Breast epithelium (tissue), 4 donors: ENCODE measurements around the gene HPCAL1. TPM values are rescaled to one million over a fixed set of nuclear protein-coding genes. Genes with fewer than 3 reads are reported as not detected.

ENCODE experiments used
- DNase-seq, 2 donors: peaks; one replicate each; pipeline ENCODE4 v3.0.0-alpha.2; 2019; ENCODE audit warnings: low spot score in 2 of 2
- H3K27ac ChIP-seq, 2 donors: fragments of 200-600 bp; sonication (generic) in 1 of 2; one replicate each; pipeline ENCODE4 v1.5.1; 2016 to 2019; ENCODE audit warnings: mild to moderate bottlenecking in 1 of 2
- H3K27me3 ChIP-seq, 2 donors: fragments of 200-600 bp; sonication (generic) in 1 of 2; one replicate each; pipeline versions ENCODE4 v1.5.1 to v1.6.0; 2017 to 2019; ENCODE audit warnings: control low read depth in 1 of 2, mild to moderate bottlenecking in 1 of 2
- H3K36me3 ChIP-seq: fragments of 200-600 bp; one replicate; pipeline ENCODE4 v1.5.1; 2019
- H3K4me1 ChIP-seq, 2 donors: fragments of 200-600 bp; sonication (generic); one replicate each; pipeline ENCODE4 v1.5.1; 2016 to 2019; ENCODE audit warnings: control low read depth in 1 of 2
- H3K4me3 ChIP-seq, 3 donors: fragments of 200-600 bp; sonication (generic); 1 replicate in 2 of 3; 2 replicates in 1 of 3; pipeline ENCODE4 v1.5.1; 2016 to 2019; ENCODE audit warnings: mild to moderate bottlenecking in 3 of 3, moderate library complexity in 2 of 3
- H3K9me3 ChIP-seq, 2 donors: fragments of 200-600 bp; sonication (generic) in 1 of 2; one replicate each; pipeline ENCODE4 v1.5.1; 2016 to 2019; ENCODE audit warnings: control low read depth in 1 of 2
- CTCF ChIP-seq, 3 donors: fragments of 450-650 bp; IDR thresholded peaks; one replicate each; pipeline ENCODE4 v1.5.1; 2016 to 2017; ENCODE audit warnings: antibody characterized with exemption in 3 of 3, mild to moderate bottlenecking in 3 of 3, moderate library complexity in 3 of 3
- POLR2A ChIP-seq: fragments of 450-650 bp; IDR thresholded peaks from one replicate; pipeline ENCODE4 v1.6.1; 2016; ENCODE audit warnings: antibody characterized with exemption, mild to moderate bottlenecking, moderate library complexity
- POLR2AphosphoS5 ChIP-seq, 3 donors: sonication (generic); formaldehyde crosslinking; IDR thresholded peaks; one replicate each; pipeline ENCODE4 v1.6.1; 2017; ENCODE audit warnings: antibody characterized with exemption in 3 of 3
- intact Hi-C: fragments of 100-400 bp; cut with DNase I; formaldehyde crosslinking; loops from one replicate; pipeline ENCODE4 v1.15.1; 2023; ENCODE audit warnings: low total_unique reads
- total RNA-seq, 3 donors: library from RNA; depleted of rRNA; stranded (reverse); fragments of >200 nt; gene quantifications; one replicate each; pipeline ENCODE4 v1.1.0, GENCODE V29; 2016

HPCAL1 gene
- total RNA-seq, 3 donors from 2014 or later: 38.6 to 41.9 (median 41.6) TPM

- no peak for TF ChIP-seq POLR2A
- no peak for TF ChIP-seq CTCF (IDR thresholded peaks at IDR 0.05)
- TF ChIP-seq POLR2AphosphoS5 (IDR thresholded peaks at IDR 0.05): no peak
- H3K4me3 ChIP-seq: no peak overlapping the region
- intact Hi-C loops: no loop called here
- peak in 1 of 2 donors; percentile 41 for DNase-seq
- no peaks in the 10 kb centered on the region for H3K27me3 ChIP-seq
- H3K27ac ChIP-seq: no peak overlapping the region
- H3K36me3 ChIP-seq: no peaks in the 10 kb centered on the region
- H3K9me3 ChIP-seq: no peaks in the 10 kb centered on the region
- H3K4me1 ChIP-seq: no peaks in the 10 kb centered on the region
Observed at GRCh38 chr2:10273215-10274175, 29.2 kb upstream of the HPCAL1 start.

GRCh38 chr2:10274376-10274775, 28.3 kb upstream of the HPCAL1 start:
- H3K9me3 ChIP-seq: no peaks in the 10 kb centered on the region
- H3K36me3 ChIP-seq: no peaks in the 10 kb centered on the region
- H3K4me3 ChIP-seq: no peak overlapping the region
- H3K27ac ChIP-seq: no peak overlapping the region
- no peak for TF ChIP-seq POLR2AphosphoS5 (IDR thresholded peaks at IDR 0.05)
- no peak for TF ChIP-seq CTCF (IDR thresholded peaks at IDR 0.05)
- TF ChIP-seq POLR2A: no peak
- H3K4me1 ChIP-seq: no peaks in the 10 kb centered on the region
- H3K27me3 ChIP-seq: no peaks in the 10 kb centered on the region
- peak in 1 of 2 donors; percentile 36 for DNase-seq
- intact Hi-C loops: no loop called here

GRCh38 chr2:10274983-10275802, 27.5 kb upstream of the HPCAL1 start:
- Histone ChIP-seq H3K36me3 (no peaks in the 10 kb centered on the region), H3K4me3 (no peak overlapping the region), H3K4me1 (no peaks in the 10 kb centered on the region), H3K9me3 (no peaks in the 10 kb centered on the region), H3K27ac (no peak overlapping the region), H3K27me3 (no peaks in the 10 kb centered on the region)
- peak in 1 of 2 donors; percentile 5 for DNase-seq
- TF ChIP-seq CTCF (IDR thresholded peaks at IDR 0.05): no peak
- no peak for TF ChIP-seq POLR2AphosphoS5 (IDR thresholded peaks at IDR 0.05)
- TF ChIP-seq POLR2A: no peak
- intact Hi-C loops: no loop called here

GRCh38 chr2:10276481-10277292, 26.0 kb upstream of the HPCAL1 start:
- intact Hi-C loops: no loop called here
- Histone ChIP-seq H3K9me3 (no peaks in the 10 kb centered on the region), H3K27ac (no peak overlapping the region), H3K4me1 (no peaks in the 10 kb centered on the region), H3K36me3 (no peaks in the 10 kb centered on the region), H3K27me3 (no peaks in the 10 kb centered on the region), H3K4me3 (no peak overlapping the region)
- TF ChIP-seq CTCF (IDR thresholded peaks at IDR 0.05) (no peak), POLR2A (no peak), POLR2AphosphoS5 (IDR thresholded peaks at IDR 0.05) (no peak)
- DNase-seq: no peak
